MCF 10A (cell line): ENCODE data around the gene CHST11. TPM values are rescaled to one million over a fixed set of nuclear protein-coding genes. Genes with fewer than 3 reads are reported as not detected.

Experiments
- BruUV-seq: library from RNA; stranded (reverse); fragments of 400-500 nt; replicated peaks from 2 replicates; lab custom pipeline; 2021; lab: Mats Ljungman, UMichigan
- CTCF ChIA-PET: fragments of 300-600 bp; sonication (Branson Sonifier 250); formaldehyde crosslinking; extraction: SDS; loops from one replicate; lab custom pipeline; 2021; ENCODE audit warnings: antibody characterized with exemption, inconsistent platforms; lab: Yijun Ruan, JAX
- POLR2A ChIA-PET: fragments of 300-600, 350-650 bp; sonication (Branson Sonifier 250); formaldehyde crosslinking; extraction: SDS; loops from one replicate; lab custom pipeline; 2020; ENCODE audit warnings: antibody characterized with exemption, inconsistent platforms; lab: Yijun Ruan, JAX
- DNase-seq: peaks from one replicate; pipeline ENCODE4 v3.0.0-alpha.2; 2018; ENCODE audit not compliant: unreplicated experiment
- H3K27ac Mint-ChIP-seq: one replicate; pipeline ENCODE4 v1.8.0; 2022; ENCODE audit warnings: mild to moderate bottlenecking, low read depth, mixed read lengths; ENCODE audit not compliant: unreplicated experiment
- H3K27me3 Mint-ChIP-seq: one replicate; pipeline ENCODE4 v1.8.0; 2022; ENCODE audit warnings: mixed read lengths; ENCODE audit not compliant: insufficient read depth, unreplicated experiment
- H3K36me3 Mint-ChIP-seq: one replicate; pipeline ENCODE4 v1.8.0; 2022; ENCODE audit warnings: mild to moderate bottlenecking, moderate library complexity, mixed read lengths; ENCODE audit not compliant: insufficient read depth, unreplicated experiment
- H3K4me1 Mint-ChIP-seq: one replicate; pipeline ENCODE4 v1.8.0; 2022; ENCODE audit warnings: mixed read lengths; ENCODE audit not compliant: insufficient read depth, unreplicated experiment
- H3K4me3 Mint-ChIP-seq: one replicate; pipeline ENCODE4 v1.8.0; 2022; ENCODE audit warnings: mild to moderate bottlenecking, moderate library complexity, mixed read lengths; ENCODE audit not compliant: unreplicated experiment
- H3K9me3 Mint-ChIP-seq: one replicate; pipeline ENCODE4 v1.8.0; 2022; ENCODE audit warnings: mixed read lengths; ENCODE audit not compliant: unreplicated experiment
- CTCF ChIP-seq: fragments of 200-600 bp; IDR thresholded peaks from one replicate; pipeline ENCODE4 v1.8.0; 2022; ENCODE audit warnings: antibody characterized with exemption, mild to moderate bottlenecking; ENCODE audit not compliant: unreplicated experiment
- intact Hi-C: fragments of 100-400 bp; cut with micrococcal nuclease; formaldehyde crosslinking; loops from 2 replicates; pipeline ENCODE4 v1.14.1; 2022
- total RNA-seq: library from RNA; stranded (reverse); gene quantifications from 2 replicates; pipeline ENCODE4 v1.2.3, GENCODE V29; 2022

CHST11 gene
- total RNA-seq, 1 experiment from 2014 or later = 5.3 TPM

- BruUV-seq = no TSS peak
- Mint-ChIP-seq H3K4me3 (no peak overlapping the region), H3K9me3 (no peaks in the 10 kb centered on the region), H3K27ac (no peak overlapping the region), H3K36me3 (no peaks in the 10 kb centered on the region), H3K27me3 (no peaks in the 10 kb centered on the region), H3K4me1 (no peaks in the 10 kb centered on the region)
- intact Hi-C loops = no loop called here
- TF ChIP-seq CTCF = no peak
- no peak for DNase-seq
- POLR2A ChIA-PET = interaction anchor here (0.7 kb wide), 1 partner anchor 12 kb away, joined by 3 read pairs; no protein-coding TSS in a partner anchor
- CTCF ChIA-PET = no interaction called here
Observed at GRCh38 chr12:104751594-104751993, 294.8 kb downstream of the CHST11 start.

- CTCF ChIA-PET = no interaction called here
- H3K27me3 Mint-ChIP-seq = no peaks in the 10 kb centered on the region
- no TSS peak for BruUV-seq
- H3K4me1 Mint-ChIP-seq = no peaks in the 10 kb centered on the region
- POLR2A ChIA-PET = no interaction called here
- H3K36me3 Mint-ChIP-seq = no peaks in the 10 kb centered on the region
- H3K4me3 Mint-ChIP-seq = no peak overlapping the region
- no peak for DNase-seq
- intact Hi-C loops = no loop called here
- H3K27ac Mint-ChIP-seq = no peak overlapping the region
- H3K9me3 Mint-ChIP-seq = no peaks in the 10 kb centered on the region
- TF ChIP-seq CTCF = no peak
Observed at GRCh38 chr12:104752016-104752415, 295.3 kb downstream of the CHST11 start.

GRCh38 chr12:104752881-104753280 lies 296.1 kb downstream of the CHST11 start:
- TF ChIP-seq CTCF = no peak
- Mint-ChIP-seq H3K4me3 (no peak overlapping the region), H3K27me3 (no peaks in the 10 kb centered on the region), H3K9me3 (no peaks in the 10 kb centered on the region), H3K4me1 (no peaks in the 10 kb centered on the region), H3K36me3 (no peaks in the 10 kb centered on the region), H3K27ac (no peak overlapping the region)
- DNase-seq = no peak
- ChIA-PET CTCF (no interaction called here), POLR2A (no interaction called here)
- BruUV-seq = no TSS peak
- intact Hi-C loops = no loop called here

GRCh38 chr12:104756901-104757300 lies 300.2 kb downstream of the CHST11 start:
- Mint-ChIP-seq H3K4me3 (no peak overlapping the region), H3K27ac (no peak overlapping the region), H3K9me3 (no peaks in the 10 kb centered on the region), H3K4me1 (no peaks in the 10 kb centered on the region), H3K27me3 (no peaks in the 10 kb centered on the region), H3K36me3 (no peaks in the 10 kb centered on the region)
- ChIA-PET POLR2A (no interaction called here), CTCF (interaction anchor here (0.6 kb wide), 1 partner anchor 9 kb away, joined by 3 read pairs; no protein-coding TSS in a partner anchor)
- no peak for DNase-seq
- no peak for TF ChIP-seq CTCF
- intact Hi-C loops = no loop called here
- BruUV-seq = no TSS peak
